HG02981 (cell line): Measurements from ENCODE around the gene LHPP.
"Not testable (repeated sequence)": the region's sequence is repeated elsewhere in the genome, so short reads cannot be mapped to it uniquely, and the experiment has no call there.

Experiments
- ATAC-seq: cut with Tn5 transposase; IDR thresholded peaks from one replicate; pipeline ENCODE4 v1.9.1; 2021; ENCODE audit warnings: mild to moderate bottlenecking, moderate library complexity; ENCODE audit not compliant: unreplicated experiment

The LHPP gene

GRCh38 chr10:124534826-124535601 lies 73.4 kb downstream of the LHPP start:
- no peak for ATAC-seq

- no peak for ATAC-seq
Observed at GRCh38 chr10:124535731-124536495, 74.3 kb downstream of the LHPP start.

GRCh38 chr10:124536496-124537050 lies 75.0 kb downstream of the LHPP start:
- ATAC-seq = no peak

- ATAC-seq = no peak
Observed at GRCh38 chr10:124537166-124537725, 75.6 kb downstream of the LHPP start.

GRCh38 chr10:124537891-124538290 lies 76.3 kb downstream of the LHPP start:
- no peak for ATAC-seq

- no peak for ATAC-seq
Observed at GRCh38 chr10:124538706-124539105, 77.1 kb downstream of the LHPP start.

GRCh38 chr10:124539935-124540641 lies 78.5 kb downstream of the LHPP start:
- ATAC-seq = peak; percentile 50

GRCh38 chr10:124541076-124541903 lies 79.7 kb downstream of the LHPP start:
- no peak for ATAC-seq

GRCh38 chr10:124542336-124542735 lies 80.7 kb downstream of the LHPP start:
- no peak for ATAC-seq

- ATAC-seq = no peak
Observed at GRCh38 chr10:124543146-124543545, 81.5 kb downstream of the LHPP start.

- ATAC-seq = no peak
Observed at GRCh38 chr10:124543971-124544370, 82.3 kb downstream of the LHPP start.

GRCh38 chr10:124544711-124545110 lies 83.1 kb downstream of the LHPP start:
- ATAC-seq = no peak

- ATAC-seq = no peak
Observed at GRCh38 chr10:124545351-124546054, 83.9 kb downstream of the LHPP start.

- no peak for ATAC-seq
Observed at GRCh38 chr10:124546055-124546369, 84.4 kb downstream of the LHPP start.

- no peak for ATAC-seq
Observed at GRCh38 chr10:124546957-124547646, 85.5 kb downstream of the LHPP start.

- no peak for ATAC-seq
Observed at GRCh38 chr10:124547647-124548168, 86.1 kb downstream of the LHPP start.

- not testable (repeated sequence) for ATAC-seq
Observed at GRCh38 chr10:124549171-124549570, 87.5 kb downstream of the LHPP start.

- ATAC-seq = no peak
Observed at GRCh38 chr10:124550293-124551034, 88.8 kb downstream of the LHPP start.
